HepG2 (cell line): ENCODE measurements around the gene LGALS1. TPM values are rescaled to one million over a fixed set of nuclear protein-coding genes. Genes with fewer than 3 reads are reported as not detected.

Experiments used
- DNMT1 ChIP-seq: sonication (generic); formaldehyde crosslinking; IDR thresholded peaks from 2 replicates; pipeline ENCODE4 v1.5.1; 2020; ENCODE audit warnings: mild to moderate bottlenecking, missing genetic modification reagents
- ELF1 ChIP-seq: sonication (generic); formaldehyde crosslinking; IDR thresholded peaks from 2 replicates; pipeline ENCODE4 v1.4.0; 2020; ENCODE audit warnings: missing genetic modification reagents
- EP300 ChIP-seq, 3 experiments: sonication (generic) in 1 of 3; formaldehyde crosslinking in 1 of 3; IDR thresholded peaks; 2 replicates each; pipeline versions ENCODE4 v1.5.1 to v1.6.1; 2011 to 2020; ENCODE audit warnings: low read depth in 2 of 3, low read length in 2 of 3, borderline replicate concordance in 1 of 3, improper control_type of control experiment in 1 of 3, mild to moderate bottlenecking in 1 of 3, missing genetic modification reagents in 1 of 3, moderate library complexity in 1 of 3
- KLF15 ChIP-seq: sonication (generic); formaldehyde crosslinking; IDR thresholded peaks from 2 replicates; pipeline ENCODE4 v1.8.1; 2023; ENCODE audit warnings: borderline replicate concordance, mild to moderate bottlenecking, inconsistent platforms, missing genetic modification reagents, mixed read lengths
- MED1 ChIP-seq: sonication (generic); formaldehyde crosslinking; IDR thresholded peaks from 2 replicates; pipeline ENCODE4 v1.4.0; 2020; ENCODE audit warnings: missing genetic modification reagents
- MTA3 ChIP-seq: sonication (generic); formaldehyde crosslinking; IDR thresholded peaks from 2 replicates; pipeline ENCODE4 v1.4.0; 2020; ENCODE audit warnings: missing genetic modification reagents
- POLR2G ChIP-seq: fragments of 200-400 bp; formaldehyde crosslinking; IDR thresholded peaks from 2 replicates; pipeline ENCODE4 v1.6.1; 2018; ENCODE audit warnings: mild to moderate bottlenecking, low read depth, low read length, moderate library complexity
- TAF15 ChIP-seq: fragments of 200-400 bp; formaldehyde crosslinking; IDR thresholded peaks from one replicate; pipeline ENCODE4 v1.6.1; 2018; ENCODE audit warnings: mild to moderate bottlenecking, low read depth, low read length; ENCODE audit not compliant: poor library complexity, severe bottlenecking
- ZNF12 ChIP-seq: sonication (generic); formaldehyde crosslinking; IDR thresholded peaks from 2 replicates; pipeline ENCODE4 v1.5.0; 2020; ENCODE audit warnings: missing genetic modification reagents
- ZNF530 ChIP-seq: sonication (generic); formaldehyde crosslinking; IDR thresholded peaks from 2 replicates; pipeline ENCODE4 v1.5.0; 2020; ENCODE audit warnings: low read depth, mild to moderate bottlenecking, missing genetic modification reagents
- polyA plus RNA-seq, 8 experiments: library from polyadenylated mRNA; depleted of rRNA in 3 of 8; stranded (reverse) in 7 of 8; unstranded in 1 of 8; fragments of >200 nt; fragmentation: Illumina TruSeq in 4 of 8; extraction: Trizol in 4 of 8; gene quantifications; 2 replicates each; pipeline versions ENCODE4 v1.2.1 to v1.2.3, GENCODE V29; 2011 to 2016; ENCODE audit warnings: low read depth in 4 of 8, missing spikeins in 1 of 8, mixed read lengths in 1 of 8; ENCODE audit not compliant: insufficient read depth in 1 of 8
- total RNA-seq, 5 experiments: library from RNA; depleted of rRNA; stranded (reverse); fragments of >200 nt; fragmentation: Illumina TruSeq; extraction: Trizol; gene quantifications; 2 replicates each; pipeline ENCODE4 v1.2.3, GENCODE V29; 2016; ENCODE audit warnings: low read depth in 1 of 5
- TF ChIP-seq, protein P1 (sequence below): sonication (generic); formaldehyde crosslinking; IDR thresholded peaks from 2 replicates; pipeline ENCODE4 v1.8.0; 2022; ENCODE audit warnings: mild to moderate bottlenecking, missing genetic modification reagents
- TF ChIP-seq, protein P2 (sequence below): sonication (generic); formaldehyde crosslinking; IDR thresholded peaks from 2 replicates; pipeline ENCODE4 v1.8.1; 2023; ENCODE audit warnings: mild to moderate bottlenecking, moderate library complexity, missing genetic modification reagents
- TF ChIP-seq, protein P3 (sequence below): IDR thresholded peaks from 2 replicates; pipeline ENCODE4 v1.6.1; 2016; ENCODE audit warnings: low read depth, control low read depth
- TF ChIP-seq, protein P4 (sequence below): sonication (generic); formaldehyde crosslinking; IDR thresholded peaks from 2 replicates; pipeline ENCODE4 v1.8.0; 2022; ENCODE audit warnings: mild to moderate bottlenecking, missing genetic modification reagents, borderline replicate concordance

LGALS1 gene
- total and polyA plus RNA-seq, 2 of the 13 experiments (the other 11 are each of a cell fraction or from before 2014, with no cell fraction given), result 103 to 858 TPM

DNA sequence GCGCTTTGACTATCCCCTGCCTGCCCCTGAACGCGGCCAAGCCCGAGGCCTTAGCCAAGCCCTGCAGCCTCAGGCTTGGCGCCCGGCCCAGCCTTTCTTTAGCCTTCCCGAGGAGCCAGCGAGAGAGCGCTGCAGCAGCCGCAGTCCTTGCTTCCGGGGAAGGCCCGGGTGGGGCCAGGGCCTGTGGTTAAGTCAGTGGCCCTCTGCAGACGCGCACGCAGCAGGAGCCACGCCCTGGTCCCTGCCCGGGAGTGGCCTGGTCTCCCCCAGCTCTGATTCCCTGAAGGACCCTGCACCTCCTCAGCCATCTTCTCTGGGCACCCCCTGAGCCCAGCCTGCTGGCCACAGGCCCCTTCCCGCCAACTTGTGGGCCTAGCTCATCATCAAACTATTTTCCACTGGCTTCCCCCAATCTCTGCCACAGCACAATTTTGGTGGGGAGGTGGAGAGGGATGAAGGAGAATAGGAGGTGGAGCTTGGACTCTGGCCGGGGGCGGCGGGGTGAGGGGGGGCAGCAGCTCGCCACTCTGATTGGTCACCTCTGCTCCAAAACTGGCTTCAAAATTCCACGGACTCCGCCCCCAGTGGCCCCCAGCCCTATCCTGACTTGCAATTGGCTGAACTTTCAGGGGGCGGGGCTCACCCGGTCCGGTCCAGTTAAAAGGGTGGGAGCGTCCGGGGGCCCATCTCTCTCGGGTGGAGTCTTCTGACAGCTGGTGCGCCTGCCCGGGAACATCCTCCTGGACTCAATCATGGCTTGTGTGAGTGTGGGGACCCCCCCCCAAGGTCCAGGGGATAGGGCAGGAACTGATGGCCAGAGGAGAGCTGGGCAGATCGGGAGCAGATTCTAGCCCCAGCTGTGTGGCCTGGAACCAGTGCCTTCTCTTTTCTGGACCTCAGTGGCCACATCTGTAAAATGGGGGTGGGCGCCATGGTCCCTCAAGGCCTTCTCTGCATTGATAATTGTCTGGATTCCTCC, at the start of gene LGALS1 (continued):
- TF ChIP-seq ZNF530 (CRISPR knock-in tag) (no peak), ZNF12 (CRISPR knock-in tag) (peak; percentile 48; the same call in 1 of the 2 replicates), TAF15 (peak; percentile 23), MED1 (peak; percentile 49), EP300 (IDR thresholded peaks at IDR 0.05; ENCODE audit: low read depth in 2 of 2, low read length in 2 of 2) (no peak), EP300 (CRISPR knock-in tag; IDR thresholded peaks at IDR 0.05; ENCODE audit: borderline replicate concordance) (0 out of 2 replicates have a peak, but pooled peaks have one; percentile 19), ELF1 (CRISPR knock-in tag) (peak; percentile 70), MTA3 (CRISPR knock-in tag) (no peak), DNMT1 (CRISPR knock-in tag) (no peak), POLR2G (peak; percentile 87), KLF15 (CRISPR knock-in tag) (no peak)
- TF ChIP-seq, protein P1, sequence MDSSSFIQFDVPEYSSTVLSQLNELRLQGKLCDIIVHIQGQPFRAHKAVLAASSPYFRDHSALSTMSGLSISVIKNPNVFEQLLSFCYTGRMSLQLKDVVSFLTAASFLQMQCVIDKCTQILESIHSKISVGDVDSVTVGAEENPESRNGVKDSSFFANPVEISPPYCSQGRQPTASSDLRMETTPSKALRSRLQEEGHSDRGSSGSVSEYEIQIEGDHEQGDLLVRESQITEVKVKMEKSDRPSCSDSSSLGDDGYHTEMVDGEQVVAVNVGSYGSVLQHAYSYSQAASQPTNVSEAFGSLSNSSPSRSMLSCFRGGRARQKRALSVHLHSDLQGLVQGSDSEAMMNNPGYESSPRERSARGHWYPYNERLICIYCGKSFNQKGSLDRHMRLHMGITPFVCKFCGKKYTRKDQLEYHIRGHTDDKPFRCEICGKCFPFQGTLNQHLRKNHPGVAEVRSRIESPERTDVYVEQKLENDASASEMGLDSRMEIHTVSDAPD (CRISPR knock-in tag), result no peak
- TF ChIP-seq, protein P2, sequence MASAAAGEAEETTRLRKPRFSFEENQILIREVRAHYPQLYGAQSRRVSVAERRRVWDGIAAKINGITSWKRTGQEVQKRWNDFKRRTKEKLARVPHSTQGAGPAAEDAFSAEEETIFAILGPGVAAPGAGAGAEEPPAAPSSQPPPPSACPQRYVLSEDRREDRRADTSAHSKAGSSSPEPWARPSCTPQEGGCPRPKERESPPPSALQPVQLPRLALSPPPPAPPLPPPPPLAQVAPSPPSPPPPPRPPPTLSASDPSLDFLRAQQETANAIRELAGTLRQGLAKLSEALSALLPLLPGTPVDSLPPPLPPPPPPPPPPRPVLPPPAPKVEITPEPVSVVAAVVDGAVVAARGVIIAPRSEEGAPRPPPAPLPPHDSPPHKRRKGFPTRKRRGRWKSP (CRISPR knock-in tag), result no peak
- TF ChIP-seq, protein P3, sequence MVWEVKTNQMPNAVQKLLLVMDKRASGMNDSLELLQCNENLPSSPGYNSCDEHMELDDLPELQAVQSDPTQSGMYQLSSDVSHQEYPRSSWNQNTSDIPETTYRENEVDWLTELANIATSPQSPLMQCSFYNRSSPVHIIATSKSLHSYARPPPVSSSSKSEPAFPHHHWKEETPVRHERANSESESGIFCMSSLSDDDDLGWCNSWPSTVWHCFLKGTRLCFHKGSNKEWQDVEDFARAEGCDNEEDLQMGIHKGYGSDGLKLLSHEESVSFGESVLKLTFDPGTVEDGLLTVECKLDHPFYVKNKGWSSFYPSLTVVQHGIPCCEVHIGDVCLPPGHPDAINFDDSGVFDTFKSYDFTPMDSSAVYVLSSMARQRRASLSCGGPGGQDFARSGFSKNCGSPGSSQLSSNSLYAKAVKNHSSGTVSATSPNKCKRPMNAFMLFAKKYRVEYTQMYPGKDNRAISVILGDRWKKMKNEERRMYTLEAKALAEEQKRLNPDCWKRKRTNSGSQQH (CRISPR knock-in tag), result no peak
- TF ChIP-seq, protein P4, sequence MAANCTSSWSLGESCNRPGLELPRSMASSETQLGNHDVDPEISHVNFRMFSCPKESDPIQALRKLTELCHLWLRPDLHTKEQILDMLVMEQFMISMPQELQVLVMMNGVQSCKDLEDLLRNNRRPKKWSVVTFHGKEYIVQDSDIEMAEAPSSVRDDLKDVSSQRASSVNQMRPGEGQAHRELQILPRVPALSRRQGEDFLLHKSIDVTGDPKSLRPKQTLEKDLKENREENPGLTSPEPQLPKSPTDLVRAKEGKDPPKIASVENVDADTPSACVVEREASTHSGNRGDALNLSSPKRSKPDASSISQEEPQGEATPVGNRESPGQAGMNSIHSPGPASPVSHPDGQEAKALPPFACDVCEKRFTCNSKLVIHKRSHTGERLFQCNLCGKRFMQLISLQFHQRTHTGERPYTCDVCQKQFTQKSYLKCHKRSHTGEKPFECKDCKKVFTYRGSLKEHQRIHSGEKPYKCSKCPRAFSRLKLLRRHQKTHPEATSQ (CRISPR knock-in tag), result no peak
